HG03066 (cell line): Measurements from ENCODE around the gene CHGA.

Experiments used
- ATAC-seq: cut with Tn5 transposase; IDR thresholded peaks from one replicate; pipeline ENCODE4 v1.9.1; 2021; ENCODE audit warnings: low read depth; ENCODE audit not compliant: unreplicated experiment

CHGA gene

DNA sequence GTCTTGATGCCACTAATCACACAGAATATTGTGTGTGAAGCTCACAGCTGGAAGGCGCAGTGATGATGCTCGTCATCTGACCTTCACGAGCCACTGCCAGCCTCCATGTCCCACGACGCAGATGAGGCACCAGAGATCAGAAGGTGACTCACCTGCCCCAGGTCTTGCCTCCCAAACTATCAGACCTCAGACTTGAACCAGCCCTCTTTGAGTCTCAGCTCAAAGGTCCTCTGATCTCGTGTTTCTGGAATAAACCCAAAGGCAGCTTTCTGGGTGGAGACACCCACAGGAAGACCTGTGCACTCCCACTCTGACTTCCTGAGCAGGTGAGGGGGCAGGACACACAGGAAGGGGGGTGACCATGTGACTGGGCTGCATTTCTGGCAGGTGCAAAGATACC is 19.6 kb upstream of the CHGA start:
- no peak for ATAC-seq

DNA sequence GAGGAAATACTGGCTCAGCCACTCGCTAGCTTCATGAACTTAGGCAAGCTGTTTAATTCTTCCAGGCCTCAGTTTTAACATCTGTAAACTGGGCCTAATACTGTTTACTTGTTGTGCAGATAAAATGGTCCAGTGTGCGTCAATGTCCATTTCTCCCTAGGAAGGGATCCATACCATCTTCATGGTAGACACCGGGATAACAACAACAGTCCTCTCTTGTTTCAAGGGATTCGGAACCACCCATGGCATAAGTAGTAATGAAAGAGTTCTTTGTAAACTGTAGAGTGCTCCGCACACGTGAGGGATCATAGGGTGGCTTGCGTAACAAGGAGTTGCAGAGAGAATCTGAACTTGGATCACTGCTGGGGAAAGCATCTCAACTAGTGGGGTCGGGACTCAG is 17.3 kb upstream of the CHGA start:
- no peak for ATAC-seq

DNA sequence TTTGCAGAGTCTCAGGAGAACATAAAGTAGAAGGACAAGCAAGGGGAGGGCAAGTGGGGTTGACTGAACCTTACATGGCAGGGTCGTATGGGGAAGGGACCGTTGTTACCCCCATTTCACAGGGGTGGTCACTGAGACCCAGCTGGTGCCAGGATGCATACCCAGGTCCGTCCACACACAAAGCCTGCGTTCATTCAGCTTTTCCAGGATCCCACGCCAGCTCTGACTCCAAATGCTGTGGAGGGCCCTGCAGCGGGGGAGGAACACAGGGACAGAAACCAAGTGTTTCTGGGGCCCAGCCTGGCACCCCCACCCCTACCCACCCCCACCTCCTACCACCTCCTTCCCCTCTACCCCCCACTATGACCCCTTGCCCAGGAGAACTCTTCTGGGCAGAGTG is 16.5 kb upstream of the CHGA start:
- ATAC-seq = no peak

DNA sequence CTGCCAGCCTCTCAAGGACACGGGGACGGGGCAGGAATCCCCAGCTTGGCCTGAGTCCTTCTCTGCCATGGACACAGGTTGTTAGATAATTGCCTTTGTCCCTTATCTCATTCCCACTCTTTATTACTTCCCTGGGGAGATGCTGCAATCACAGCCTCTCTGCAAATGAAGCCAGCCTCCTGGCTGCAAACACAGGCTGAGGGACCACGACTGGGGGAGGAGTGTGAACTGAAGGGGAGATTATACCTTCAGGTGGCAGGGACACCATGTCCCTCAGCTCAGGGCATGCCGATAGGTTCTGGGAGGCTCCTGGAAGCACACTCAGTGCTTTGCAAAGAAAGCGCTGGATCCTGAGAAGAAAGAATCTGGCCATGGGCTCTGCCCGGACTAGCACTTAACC is 16.1 kb upstream of the CHGA start:
- no peak for ATAC-seq

DNA sequence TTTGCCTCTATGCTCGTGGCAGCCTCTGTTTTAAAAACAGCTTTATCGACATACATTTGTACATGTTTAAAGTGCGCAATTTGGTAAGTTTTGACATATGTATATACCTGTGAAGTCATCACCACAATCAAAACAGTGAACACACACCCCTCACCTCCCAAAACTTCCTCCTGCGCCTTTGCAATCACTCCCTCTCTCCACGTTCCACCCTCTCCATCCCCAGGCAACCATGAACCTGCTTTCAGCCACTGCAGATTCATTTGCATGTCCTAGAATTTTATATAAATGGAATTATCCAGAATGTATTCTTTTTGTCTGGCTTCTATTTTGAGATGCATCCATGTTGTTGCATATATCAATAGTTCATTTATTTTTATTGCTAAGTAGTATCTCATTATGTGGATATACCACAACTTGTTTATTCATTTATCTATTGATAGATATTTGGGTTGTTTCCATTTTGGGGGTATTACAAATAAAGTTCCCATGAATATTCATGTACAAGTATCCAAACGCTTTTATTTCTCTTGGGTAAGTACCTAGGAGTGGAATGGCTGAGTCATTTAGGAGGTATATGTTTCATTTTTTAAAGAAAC is 15.5 kb upstream of the CHGA start:
- ATAC-seq = no peak

DNA sequence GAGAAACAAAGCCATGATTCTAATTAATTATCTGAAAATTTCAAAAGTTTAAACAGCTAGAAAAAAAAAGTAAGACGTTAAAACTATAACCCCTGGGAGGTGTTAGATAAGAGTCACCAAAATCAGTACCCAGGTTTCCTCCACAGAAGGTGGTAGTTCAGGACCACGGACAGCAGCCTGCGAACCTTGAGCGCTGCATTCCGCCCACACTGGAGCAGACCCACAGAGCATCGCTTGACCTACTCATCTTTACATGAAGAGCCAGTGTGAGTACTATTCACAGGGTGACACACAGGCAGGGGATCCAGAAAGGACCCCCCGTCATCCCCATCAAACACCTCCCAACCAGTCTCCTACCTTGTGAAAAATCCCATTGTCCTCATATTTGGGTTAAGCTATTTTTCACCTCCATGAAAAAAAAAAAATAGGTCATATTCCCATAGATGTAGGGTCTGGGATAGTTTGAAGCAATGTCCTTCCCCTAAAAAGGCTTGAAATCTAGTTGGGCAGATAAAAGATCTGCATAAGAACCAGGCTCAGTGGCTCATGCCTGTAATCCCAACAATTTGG is 8.8 kb upstream of the CHGA start:
- ATAC-seq = no peak

DNA sequence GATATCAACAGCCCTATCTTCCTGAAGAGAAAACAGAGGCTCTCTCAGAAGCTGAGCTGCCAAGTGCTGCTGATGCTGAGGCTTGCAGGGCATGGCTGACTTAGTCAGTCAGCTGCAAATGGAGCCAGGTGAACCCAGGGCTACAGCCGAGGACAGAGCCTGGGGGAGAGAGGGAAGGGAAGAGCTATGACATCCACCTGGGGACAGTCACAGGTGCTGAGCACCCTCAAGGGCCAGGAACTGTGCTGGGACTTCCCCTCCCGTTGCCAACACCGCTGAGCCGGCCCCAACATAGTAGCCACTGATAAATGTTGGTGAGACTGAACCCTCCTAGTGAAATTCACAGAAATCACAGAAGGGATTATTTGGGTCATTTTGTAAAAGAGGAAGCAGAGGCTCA is 6.7 kb upstream of the CHGA start:
- no peak for ATAC-seq

DNA sequence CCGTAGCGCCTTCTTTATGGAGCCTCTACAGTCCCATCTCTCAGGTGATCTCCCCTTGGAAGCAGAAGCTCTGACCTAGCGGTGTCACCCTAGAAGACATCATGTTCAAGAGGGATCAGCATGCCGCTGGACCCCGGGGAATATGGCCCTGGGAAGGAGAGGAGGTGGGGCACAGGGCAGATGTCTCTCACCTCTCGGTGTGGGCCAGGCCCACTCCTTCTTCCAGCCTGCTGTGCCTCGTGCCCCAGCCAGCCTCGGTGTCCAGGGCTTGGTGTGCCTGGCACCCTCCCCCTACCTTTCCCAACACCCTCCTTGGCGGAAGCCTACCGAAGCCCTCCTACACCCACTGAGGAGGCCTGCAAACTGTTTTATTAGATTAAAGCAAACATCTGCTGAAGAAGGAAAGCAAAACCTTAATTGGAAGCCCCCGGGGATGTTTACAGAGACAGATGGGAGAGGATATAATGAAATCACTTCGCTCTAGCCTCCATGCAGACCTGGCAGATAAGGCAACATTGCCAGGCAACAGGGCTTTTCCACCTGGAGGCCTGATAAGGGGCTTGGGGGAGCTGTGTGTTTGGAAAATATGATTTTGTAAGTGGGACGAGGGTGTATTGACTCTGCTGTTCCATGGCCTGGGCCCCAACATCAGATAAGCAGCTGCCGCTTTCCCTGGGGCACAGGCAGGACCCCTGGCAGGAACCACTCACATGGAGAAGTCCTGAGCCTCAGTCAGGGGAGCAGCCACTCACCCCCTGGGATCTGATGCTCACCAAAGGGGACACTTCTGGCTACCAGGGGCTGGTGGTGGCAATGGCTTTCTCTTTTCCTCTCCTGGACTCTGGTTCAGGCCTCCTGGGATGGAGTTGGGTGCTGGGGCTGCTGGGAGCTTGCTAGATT is 5.7 kb upstream of the CHGA start:
- no peak for ATAC-seq

DNA sequence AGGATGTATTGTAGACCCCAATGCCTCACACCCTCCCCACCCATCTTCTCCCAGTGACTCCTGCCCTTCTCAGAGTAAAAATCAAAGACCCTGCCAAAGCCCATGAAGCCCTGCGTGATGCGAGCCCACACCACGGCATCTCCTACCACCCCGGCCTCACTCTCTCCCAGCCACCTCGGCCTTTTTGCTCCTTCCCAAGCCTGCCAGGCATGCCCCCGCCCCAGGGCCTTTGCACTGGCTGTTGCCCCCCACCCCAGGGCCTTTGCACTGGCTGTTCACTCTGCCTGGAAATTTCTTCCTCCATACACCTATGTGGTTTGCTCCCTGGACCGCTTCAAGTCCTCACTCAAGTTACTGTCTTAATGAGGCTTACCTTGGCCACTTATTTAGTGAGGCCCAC is 5.0 kb upstream of the CHGA start:
- no peak for ATAC-seq

GRCh38 chr14:92920001-92920400 is 2.9 kb upstream of the CHGA start:
- ATAC-seq = no peak

- ATAC-seq = no peak
Measured at GRCh38 chr14:92922155-92922735, 705 bp upstream of the CHGA start.

DNA sequence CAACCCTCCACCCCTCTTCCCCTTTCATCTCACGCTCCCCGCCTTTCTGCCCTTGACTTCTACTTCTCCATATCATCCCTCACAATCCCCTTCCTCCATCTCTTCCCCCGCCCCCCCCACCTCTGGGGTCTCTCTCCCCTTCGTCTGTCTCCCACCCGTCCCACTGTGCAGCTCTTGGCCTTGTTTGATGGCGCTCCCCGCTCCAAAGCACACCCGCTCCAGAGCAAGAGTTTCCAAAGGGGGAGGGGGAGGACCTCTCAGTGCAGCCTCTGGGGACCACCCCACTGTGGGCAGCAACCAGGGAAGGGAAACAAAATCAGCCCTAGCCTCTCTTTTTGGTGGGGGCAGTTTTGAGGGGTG is 774 bp downstream of the CHGA start:
- no peak for ATAC-seq

DNA sequence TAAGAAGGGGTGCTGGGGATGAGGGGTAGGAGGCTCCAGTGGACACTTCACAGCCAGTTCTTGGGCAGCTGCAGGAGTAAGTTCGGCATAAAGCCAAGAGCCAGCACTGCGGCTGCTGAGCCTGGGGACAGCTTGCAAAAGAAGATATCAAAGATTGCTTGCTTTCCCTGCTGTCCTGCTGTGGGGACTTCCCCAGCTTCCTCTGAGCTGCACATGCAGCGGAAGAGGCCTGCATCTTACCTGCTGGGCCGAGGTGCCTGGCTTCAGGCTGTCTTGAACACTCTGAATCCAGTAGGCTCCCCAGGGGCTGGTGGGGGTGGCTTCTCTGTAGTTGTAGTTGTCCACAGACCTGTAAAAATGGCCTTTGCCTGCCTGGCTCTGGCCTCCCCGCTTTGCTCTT is 1.3 kb downstream of the CHGA start:
- ATAC-seq = no peak

GRCh38 chr14:92925446-92925845 is 2.5 kb downstream of the CHGA start:
- no peak for ATAC-seq

- no peak for ATAC-seq
Measured at GRCh38 chr14:92926180-92926845, 3.4 kb downstream of the CHGA start.

DNA sequence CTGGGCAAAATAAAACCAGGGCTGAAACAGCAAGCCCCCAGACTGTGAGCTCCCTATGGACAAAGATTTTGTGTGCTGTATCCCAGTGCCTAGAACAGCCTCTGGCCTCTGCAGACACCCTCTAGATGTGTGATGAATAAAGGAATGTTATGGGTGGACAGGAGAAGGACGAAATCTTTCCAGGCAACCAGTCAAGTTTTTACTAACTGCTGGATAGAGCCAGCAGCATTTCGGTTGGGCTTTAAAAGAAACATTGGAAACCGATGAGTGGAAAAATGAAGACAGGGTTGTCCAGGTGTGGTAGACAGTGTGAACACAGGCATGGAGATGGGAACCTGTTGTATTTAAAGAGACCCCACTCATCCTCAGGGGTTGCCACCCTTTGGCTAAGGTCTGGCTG is 4.0 kb downstream of the CHGA start:
- no peak for ATAC-seq

DNA sequence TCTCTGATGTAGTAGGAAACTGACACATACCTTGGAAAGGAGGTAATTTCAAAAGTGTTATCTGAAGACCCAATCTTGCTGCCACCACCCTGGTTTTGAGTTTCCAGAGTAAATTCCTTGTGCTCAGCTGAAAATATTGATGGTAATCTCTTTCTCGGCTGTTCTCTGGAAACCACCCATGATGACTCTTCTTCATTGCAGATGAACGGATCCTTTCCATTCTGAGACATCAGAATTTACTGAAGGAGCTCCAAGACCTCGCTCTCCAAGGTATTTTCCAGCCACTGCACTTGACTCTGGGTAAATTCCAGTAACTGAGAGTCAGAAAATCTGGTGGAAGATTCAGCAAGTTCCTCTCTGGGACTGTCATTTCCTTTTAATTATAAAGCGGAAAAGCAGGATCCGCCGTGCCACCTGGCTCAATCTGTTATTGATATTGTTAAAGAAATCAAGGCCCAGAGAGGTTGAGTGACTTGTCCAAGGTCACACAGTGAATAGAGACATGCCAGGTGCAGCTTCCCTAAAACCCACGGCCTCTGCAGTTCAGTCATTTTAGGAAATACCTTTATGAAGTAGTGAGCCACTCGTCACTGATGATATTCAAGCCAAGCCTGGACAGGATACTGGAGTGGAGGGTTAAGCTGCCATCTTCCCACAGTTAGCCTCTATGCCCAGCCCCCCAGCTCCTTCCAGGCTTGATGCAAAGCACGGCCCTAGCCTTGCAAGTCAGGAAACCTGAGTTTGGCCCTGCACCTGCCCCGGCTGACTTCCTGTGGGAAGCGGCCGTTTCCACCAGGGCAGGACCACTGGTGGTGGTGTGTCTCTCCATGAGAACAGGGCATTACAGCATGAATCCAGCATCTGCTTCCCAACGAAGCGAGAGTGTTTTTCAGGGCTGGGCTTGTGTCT is 4.7 kb downstream of the CHGA start:
- ATAC-seq = no peak

DNA sequence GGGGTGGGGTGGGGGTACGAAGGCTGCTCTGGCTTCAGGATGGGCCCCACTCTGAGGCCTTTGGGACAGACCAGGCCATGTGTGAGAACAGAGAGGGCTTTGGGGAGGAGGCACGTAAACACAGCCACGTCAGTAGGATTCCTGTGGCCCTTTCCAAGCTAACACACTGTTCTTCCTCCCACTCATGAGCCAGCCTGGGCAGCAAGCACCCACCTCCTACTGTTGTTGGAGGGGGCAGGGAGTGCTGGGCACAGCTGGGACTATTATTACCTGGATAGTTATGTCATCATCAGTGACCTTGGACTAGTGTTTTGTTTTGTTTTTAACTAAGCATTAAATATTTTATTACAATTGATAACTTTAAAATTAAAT is 5.3 kb downstream of the CHGA start:
- no peak for ATAC-seq

- ATAC-seq = no peak
Measured at GRCh38 chr14:92928961-92929688, 6.2 kb downstream of the CHGA start.
